ENCODE results near the gene ABL1. TPM values are rescaled to one million over a fixed set of nuclear protein-coding genes. Genes with fewer than 3 reads are reported as not detected.

The ABL1 gene
- total RNA-seq, 4 donors from 2014 or later, result 58.0 to 105 (median 78.6) TPM

- TF ChIP-seq EP300 (IDR thresholded peaks at IDR 0.05) (peak in 1 of 2 donors; percentile 26), CTCF (IDR thresholded peaks at IDR 0.05) (peak in 1 of 5 experiments; percentile 16), POLR2A (IDR thresholded peaks at IDR 0.05) (no peak)
- Histone ChIP-seq H3K27ac (peak overlapping the region; percentile 87 to 96 (median 92)), H3K27me3 (no peaks in the 10 kb centered on the region), H3K36me3 (no peaks in the 10 kb centered on the region), H3K4me1 (peaks cover 0 to 71% (median 33%) of the 10 kb centered on the region in 4 donors), H3K4me3 (peak overlapping the region; percentile 66 to 76 (median 68)), H3K9me3 (no peaks in the 10 kb centered on the region)
- no peak for DNase-seq (ENCODE audit: low spot score in 2 of 2)
- 1% methylated on average over 44 of the region's 44 CpGs for WGBS, 2 donors
Observed at GRCh38 chr9:130835441-130836298, 616 bp downstream of the ABL1 start.

GRCh38 chr9:130837002-130837511 lies 2.0 kb downstream of the ABL1 start:
- 14 to 20% methylated on average over 5 of the region's 5 CpGs for WGBS, 2 donors
- Histone ChIP-seq H3K9me3 (no peaks in the 10 kb centered on the region), H3K27ac (peak overlapping the region; percentile 8 to 96 (median 90)), H3K4me3 (peak overlapping the region; percentile 66 to 76 (median 68)), H3K36me3 (no peaks in the 10 kb centered on the region), H3K27me3 (no peaks in the 10 kb centered on the region), H3K4me1 (peaks cover 0 to 80% (median 34%) of the 10 kb centered on the region in 4 donors)
- no peak for DNase-seq (ENCODE audit: low spot score in 2 of 2)
- TF ChIP-seq CTCF (IDR thresholded peaks at IDR 0.05) (no peak), EP300 (IDR thresholded peaks at IDR 0.05) (peak in 1 of 2 donors; percentile 26)

GRCh38 chr9:130837643-130838042 lies 2.6 kb downstream of the ABL1 start:
- peaks cover 0 to 86% (median 37%) of the 10 kb centered on the region in 4 donors for H3K4me1 ChIP-seq
- no peak for TF ChIP-seq POLR2A (IDR thresholded peaks at IDR 0.05)
- TF ChIP-seq CTCF (IDR thresholded peaks at IDR 0.05), result no peak
- no peak for TF ChIP-seq EP300 (IDR thresholded peaks at IDR 0.05)
- peak overlapping the region in 3 of 4 donors; percentile 87 to 96 (median 94) for H3K27ac ChIP-seq
- DNase-seq (ENCODE audit: low spot score in 2 of 2), result no peak
- no peaks in the 10 kb centered on the region for H3K9me3 ChIP-seq
- H3K27me3 ChIP-seq, result no peaks in the 10 kb centered on the region
- H3K4me3 ChIP-seq, result peak overlapping the region in 3 of 4 donors; percentile 15 to 66 (median 16)
- H3K36me3 ChIP-seq, result no peaks in the 10 kb centered on the region
- WGBS, 2 donors, result 25 to 30% methylated on average over 4 of the region's 4 CpGs

- WGBS, 2 donors, result 58 to 62% methylated on average over 9 of the region's 9 CpGs
Observed at GRCh38 chr9:130839132-130840111, 4.4 kb downstream of the ABL1 start.

GRCh38 chr9:130842545-130842944 lies 7.5 kb downstream of the ABL1 start:
- peaks cover 0 to 98% (median 55%) of the 10 kb centered on the region in 4 donors for H3K4me1 ChIP-seq
- no peaks in the 10 kb centered on the region for H3K36me3 ChIP-seq
- no peaks in the 10 kb centered on the region for H3K9me3 ChIP-seq
- no peak for DNase-seq (ENCODE audit: low spot score in 2 of 2)
- no peaks in the 10 kb centered on the region for H3K27me3 ChIP-seq
- no peak overlapping the region for H3K4me3 ChIP-seq
- no peak for TF ChIP-seq POLR2A (IDR thresholded peaks at IDR 0.05)
- no peak for TF ChIP-seq EP300 (IDR thresholded peaks at IDR 0.05)
- TF ChIP-seq CTCF (IDR thresholded peaks at IDR 0.05), result no peak
- WGBS, 2 donors, result 59 to 68% methylated on average over 4 of the region's 4 CpGs
- H3K27ac ChIP-seq, result peak overlapping the region in 2 of 4 donors; percentile 0 to 92

More at GRCh38 chr9:130839132-130840111, 4.4 kb downstream of the ABL1 start:
- Histone ChIP-seq H3K27ac (peak overlapping the region in 2 of 4 donors; percentile 57 to 94), H3K4me3 (peak overlapping the region in 1 of 4 donors; percentile 12), H3K36me3 (no peaks in the 10 kb centered on the region), H3K4me1 (peaks cover 0 to 88% (median 43%) of the 10 kb centered on the region in 4 donors), H3K27me3 (no peaks in the 10 kb centered on the region), H3K9me3 (no peaks in the 10 kb centered on the region)
- no peak for DNase-seq (ENCODE audit: low spot score in 2 of 2)
- TF ChIP-seq EP300 (IDR thresholded peaks at IDR 0.05), result no peak
